Mesothelial cell of epicardium (in vitro differentiated cells): Measurements from ENCODE around the gene HADH. TPM values are rescaled to one million over a fixed set of nuclear protein-coding genes. Genes with fewer than 3 reads are reported as not detected.

Source experiments
- DNase-seq, 2 experiments: peaks; one replicate each; pipeline ENCODE4 v3.0.0; 2021; ENCODE audit warnings: low spot score in 2 of 2; ENCODE audit not compliant: unreplicated experiment in 2 of 2
- H3K27ac Mint-ChIP-seq: 2 replicates; pipeline ENCODE4 v1.8.0; 2021; ENCODE audit warnings: mixed read lengths
- H3K27me3 Mint-ChIP-seq: 2 replicates; pipeline ENCODE4 v1.8.0; 2021; ENCODE audit warnings: low read depth, mixed read lengths
- H3K36me3 Mint-ChIP-seq: 2 replicates; pipeline ENCODE4 v1.8.0; 2021; ENCODE audit warnings: mixed read lengths
- H3K4me1 Mint-ChIP-seq: 2 replicates; pipeline ENCODE4 v1.8.0; 2021; ENCODE audit warnings: mixed read lengths
- H3K4me3 Mint-ChIP-seq: 2 replicates; pipeline ENCODE4 v1.8.0; 2021; ENCODE audit warnings: mild to moderate bottlenecking, moderate library complexity, mixed read lengths
- H3K9me3 Mint-ChIP-seq: 2 replicates; pipeline ENCODE4 v1.8.0; 2021; ENCODE audit warnings: mixed read lengths
- total RNA-seq: library from RNA; stranded (reverse); gene quantifications from 3 replicates; pipeline ENCODE4 v1.2.1, GENCODE V29; 2021
- TF ChIP-seq, protein P1 (sequence below): fragments of 200-600 bp; sonication (generic); IDR thresholded peaks from one replicate; pipeline ENCODE4 v1.5.0; 2021; ENCODE audit warnings: antibody characterized with exemption; ENCODE audit not compliant: unreplicated experiment

The HADH gene
- total RNA-seq, 1 donor from 2014 or later, result 51.9 TPM

DNA sequence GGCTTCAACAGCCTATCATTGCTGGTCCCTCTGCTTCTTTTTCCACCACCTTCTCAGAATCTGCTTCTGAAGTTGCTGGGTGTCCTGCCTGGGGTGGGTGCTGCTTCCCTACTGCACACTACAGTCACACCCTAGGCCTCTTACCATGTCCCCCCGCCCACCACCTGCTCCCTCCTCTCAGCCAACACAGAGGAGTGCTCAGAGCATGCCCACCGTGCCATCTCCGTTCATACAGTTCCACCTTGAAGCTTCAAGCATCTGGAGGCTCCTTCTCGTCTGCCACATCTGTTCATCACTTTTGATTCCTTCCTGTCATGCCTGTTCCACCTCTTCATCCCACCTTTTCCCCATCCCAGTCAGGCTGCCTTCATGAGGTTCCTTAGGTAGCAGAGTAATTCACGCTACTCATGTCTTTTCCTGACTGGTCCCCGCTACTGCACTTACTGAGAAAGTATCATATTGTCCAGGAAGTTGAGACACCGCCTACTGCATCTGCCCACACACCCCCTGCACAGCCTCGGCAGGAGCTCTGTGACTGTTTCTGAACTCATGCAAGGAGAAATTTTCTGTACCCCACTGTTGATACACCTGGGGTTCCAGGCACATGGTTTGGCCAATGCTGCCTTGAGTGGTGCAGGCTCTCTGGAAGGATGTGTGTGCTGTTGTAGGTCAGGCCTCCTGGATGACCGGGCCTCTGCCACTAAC, 39.5 kb downstream of the HADH start:
- TF ChIP-seq, protein P1, sequence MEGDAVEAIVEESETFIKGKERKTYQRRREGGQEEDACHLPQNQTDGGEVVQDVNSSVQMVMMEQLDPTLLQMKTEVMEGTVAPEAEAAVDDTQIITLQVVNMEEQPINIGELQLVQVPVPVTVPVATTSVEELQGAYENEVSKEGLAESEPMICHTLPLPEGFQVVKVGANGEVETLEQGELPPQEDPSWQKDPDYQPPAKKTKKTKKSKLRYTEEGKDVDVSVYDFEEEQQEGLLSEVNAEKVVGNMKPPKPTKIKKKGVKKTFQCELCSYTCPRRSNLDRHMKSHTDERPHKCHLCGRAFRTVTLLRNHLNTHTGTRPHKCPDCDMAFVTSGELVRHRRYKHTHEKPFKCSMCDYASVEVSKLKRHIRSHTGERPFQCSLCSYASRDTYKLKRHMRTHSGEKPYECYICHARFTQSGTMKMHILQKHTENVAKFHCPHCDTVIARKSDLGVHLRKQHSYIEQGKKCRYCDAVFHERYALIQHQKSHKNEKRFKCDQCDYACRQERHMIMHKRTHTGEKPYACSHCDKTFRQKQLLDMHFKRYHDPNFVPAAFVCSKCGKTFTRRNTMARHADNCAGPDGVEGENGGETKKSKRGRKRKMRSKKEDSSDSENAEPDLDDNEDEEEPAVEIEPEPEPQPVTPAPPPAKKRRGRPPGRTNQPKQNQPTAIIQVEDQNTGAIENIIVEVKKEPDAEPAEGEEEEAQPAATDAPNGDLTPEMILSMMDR, result no peak
- Mint-ChIP-seq H3K36me3 (peaks cover 43% of the 10 kb centered on the region), H3K4me1 (no peaks in the 10 kb centered on the region), H3K4me3 (no peak overlapping the region), H3K9me3 (no peaks in the 10 kb centered on the region), H3K27ac (no peak overlapping the region), H3K27me3 (no peaks in the 10 kb centered on the region)
- no peak for DNase-seq

DNA sequence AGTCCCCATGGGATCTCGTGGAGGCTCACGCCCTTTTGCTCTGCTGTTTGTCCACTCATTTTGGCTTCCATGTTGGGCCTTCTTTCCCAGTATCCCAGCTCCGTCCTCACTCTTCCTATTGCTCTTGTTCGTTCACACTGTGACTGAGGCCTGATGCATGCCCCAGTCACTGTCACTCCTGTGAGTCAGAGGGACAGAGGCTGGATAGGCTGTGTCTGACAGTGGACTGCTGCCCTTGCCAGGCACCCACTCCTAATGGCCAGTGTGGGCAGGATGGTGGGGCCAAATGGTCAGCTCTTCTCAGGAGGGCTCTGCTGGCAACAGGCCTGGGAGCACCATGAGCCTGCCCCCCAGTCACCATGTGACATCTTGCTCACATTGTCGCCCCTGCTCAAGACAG, 40.0 kb downstream of the HADH start:
- Mint-ChIP-seq H3K36me3 (peaks cover 44% of the 10 kb centered on the region), H3K27me3 (no peaks in the 10 kb centered on the region), H3K4me1 (no peaks in the 10 kb centered on the region), H3K27ac (no peak overlapping the region), H3K9me3 (no peaks in the 10 kb centered on the region), H3K4me3 (no peak overlapping the region)
- no peak for DNase-seq
- TF ChIP-seq, protein P1, result no peak

DNA sequence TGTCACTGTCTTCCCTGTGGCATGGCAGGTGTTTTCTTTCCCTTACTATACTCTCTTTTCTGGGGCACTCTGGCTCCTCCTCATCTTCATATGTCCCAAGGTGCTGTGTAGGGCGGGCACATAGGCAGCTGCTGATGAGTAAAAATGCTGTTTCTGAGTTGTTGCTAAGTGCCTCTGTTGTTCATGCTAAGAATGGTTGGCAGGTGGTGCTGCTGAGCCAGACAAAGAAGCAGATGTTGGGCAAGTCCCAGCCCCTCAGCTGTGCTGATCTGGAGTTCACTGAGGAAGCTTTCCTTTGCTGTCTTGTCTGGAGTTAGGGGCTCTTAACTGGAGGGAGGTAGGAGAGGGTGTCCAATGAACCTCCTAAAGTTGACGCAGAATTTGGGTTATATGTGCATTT, 40.6 kb downstream of the HADH start:
- no peaks in the 10 kb centered on the region for H3K4me1 Mint-ChIP-seq
- H3K9me3 Mint-ChIP-seq, result no peaks in the 10 kb centered on the region
- DNase-seq, result peak in 1 of 2 experiments; percentile 48
- H3K4me3 Mint-ChIP-seq, result no peak overlapping the region
- TF ChIP-seq, protein P1, result no peak
- H3K36me3 Mint-ChIP-seq, result peaks cover 44% of the 10 kb centered on the region
- H3K27me3 Mint-ChIP-seq, result no peaks in the 10 kb centered on the region
- H3K27ac Mint-ChIP-seq, result no peak overlapping the region

DNA sequence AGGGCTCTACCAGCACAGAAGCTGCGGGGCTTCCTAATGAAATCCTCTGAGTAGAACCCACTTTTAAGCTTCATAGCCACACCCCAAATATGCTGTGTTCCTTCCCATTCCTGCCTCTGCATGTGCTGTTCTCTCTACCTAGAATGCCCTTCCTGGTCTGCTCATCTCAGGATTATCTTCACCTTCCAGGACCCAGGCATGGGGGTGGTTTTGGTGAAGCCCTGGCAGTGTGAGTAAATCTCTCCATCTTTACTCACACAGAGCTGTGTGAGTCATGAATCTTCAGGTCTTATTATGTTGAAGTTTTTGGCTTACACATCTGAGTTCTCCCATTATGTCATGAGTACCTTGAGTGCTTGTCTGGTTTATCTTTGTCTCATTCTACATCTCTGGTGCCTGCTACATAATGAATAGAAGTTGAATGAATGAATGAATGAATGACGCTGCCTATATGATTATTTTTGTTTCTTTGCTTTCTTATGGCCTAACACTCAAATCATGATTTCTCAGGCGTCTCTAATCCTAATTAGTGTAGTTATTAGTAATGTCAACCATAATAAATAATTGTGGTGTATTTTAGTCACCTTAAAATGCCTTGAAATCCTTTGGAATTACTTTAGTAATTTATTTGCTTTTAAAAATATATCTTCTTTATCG, 41.9 kb downstream of the HADH start:
- Mint-ChIP-seq H3K9me3 (no peaks in the 10 kb centered on the region), H3K27ac (no peak overlapping the region), H3K4me1 (no peaks in the 10 kb centered on the region), H3K36me3 (peaks cover 40% of the 10 kb centered on the region), H3K27me3 (no peaks in the 10 kb centered on the region), H3K4me3 (no peak overlapping the region)
- no peak for DNase-seq
- TF ChIP-seq, protein P1, result no peak

DNA sequence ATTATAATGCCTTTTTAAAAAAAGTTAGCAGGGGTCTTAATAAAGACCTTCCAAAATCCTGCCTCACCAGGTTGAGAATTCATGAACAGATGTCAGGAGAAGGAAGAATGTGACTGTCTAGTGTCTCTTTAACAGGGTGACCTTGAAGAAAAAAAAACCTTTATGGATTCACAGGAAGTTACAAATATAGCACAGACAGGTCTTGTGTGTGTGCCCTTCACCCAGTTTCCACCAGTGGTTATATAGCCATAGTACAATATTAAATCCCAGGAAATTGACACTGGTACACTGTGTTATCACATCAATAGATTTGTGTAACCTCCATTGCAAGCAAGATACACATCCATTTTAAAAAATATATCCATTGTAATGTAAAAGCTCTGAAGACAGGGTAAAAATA, 43.7 kb downstream of the HADH start:
- H3K36me3 Mint-ChIP-seq, result peaks cover 34% of the 10 kb centered on the region
- H3K4me3 Mint-ChIP-seq, result no peak overlapping the region
- DNase-seq, result no peak
- no peaks in the 10 kb centered on the region for H3K9me3 Mint-ChIP-seq
- H3K4me1 Mint-ChIP-seq, result no peaks in the 10 kb centered on the region
- TF ChIP-seq, protein P1, result no peak
- no peak overlapping the region for H3K27ac Mint-ChIP-seq
- no peaks in the 10 kb centered on the region for H3K27me3 Mint-ChIP-seq
